ENCODE results near the gene LIN7B.

Gene LIN7B

DNA sequence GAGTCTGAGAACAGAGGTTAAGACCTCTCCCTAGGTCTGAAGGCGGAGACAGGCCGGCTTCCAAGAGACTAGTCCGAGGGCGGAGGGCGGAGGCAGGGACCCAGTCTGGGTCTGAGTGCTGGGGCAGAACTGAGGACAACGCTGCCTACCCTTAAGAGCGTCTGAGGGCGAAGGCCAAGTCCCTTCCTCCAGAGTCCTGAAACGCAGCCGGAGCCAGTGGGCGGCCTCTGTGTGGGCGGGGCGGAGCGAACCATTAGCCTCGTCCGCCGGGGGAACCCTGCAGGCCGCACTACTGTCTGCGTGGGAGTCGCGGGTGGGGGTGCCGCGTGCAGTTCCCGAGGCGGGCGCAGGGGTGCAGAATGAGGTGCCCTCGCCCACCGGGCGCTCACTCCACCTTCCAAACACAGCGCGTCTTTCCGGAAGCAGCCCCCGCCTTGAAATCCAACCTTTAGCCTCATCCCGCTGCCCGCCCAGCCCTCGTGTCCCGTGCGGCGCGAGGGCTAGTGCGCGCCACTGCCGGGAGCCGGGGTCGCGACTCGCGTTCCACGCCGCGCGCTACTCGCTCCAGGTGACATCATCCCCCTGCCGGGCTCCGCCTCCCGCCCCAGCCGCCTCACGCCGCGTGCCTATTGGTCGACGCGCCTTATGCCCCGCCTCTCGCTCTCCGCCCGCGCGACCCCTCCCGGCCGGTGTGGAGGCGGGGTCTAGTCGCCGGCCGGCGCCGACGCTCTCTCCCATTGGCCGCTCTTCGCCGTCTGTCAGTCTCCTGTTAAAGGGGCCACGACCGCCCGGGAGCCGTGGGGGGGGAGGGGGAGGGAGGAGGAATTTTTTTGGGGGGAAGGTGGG, 4.6 kb downstream of the LIN7B start, which contains the start of gene C19orf73 (continued):
- TF ChIP-seq, protein P1, sequence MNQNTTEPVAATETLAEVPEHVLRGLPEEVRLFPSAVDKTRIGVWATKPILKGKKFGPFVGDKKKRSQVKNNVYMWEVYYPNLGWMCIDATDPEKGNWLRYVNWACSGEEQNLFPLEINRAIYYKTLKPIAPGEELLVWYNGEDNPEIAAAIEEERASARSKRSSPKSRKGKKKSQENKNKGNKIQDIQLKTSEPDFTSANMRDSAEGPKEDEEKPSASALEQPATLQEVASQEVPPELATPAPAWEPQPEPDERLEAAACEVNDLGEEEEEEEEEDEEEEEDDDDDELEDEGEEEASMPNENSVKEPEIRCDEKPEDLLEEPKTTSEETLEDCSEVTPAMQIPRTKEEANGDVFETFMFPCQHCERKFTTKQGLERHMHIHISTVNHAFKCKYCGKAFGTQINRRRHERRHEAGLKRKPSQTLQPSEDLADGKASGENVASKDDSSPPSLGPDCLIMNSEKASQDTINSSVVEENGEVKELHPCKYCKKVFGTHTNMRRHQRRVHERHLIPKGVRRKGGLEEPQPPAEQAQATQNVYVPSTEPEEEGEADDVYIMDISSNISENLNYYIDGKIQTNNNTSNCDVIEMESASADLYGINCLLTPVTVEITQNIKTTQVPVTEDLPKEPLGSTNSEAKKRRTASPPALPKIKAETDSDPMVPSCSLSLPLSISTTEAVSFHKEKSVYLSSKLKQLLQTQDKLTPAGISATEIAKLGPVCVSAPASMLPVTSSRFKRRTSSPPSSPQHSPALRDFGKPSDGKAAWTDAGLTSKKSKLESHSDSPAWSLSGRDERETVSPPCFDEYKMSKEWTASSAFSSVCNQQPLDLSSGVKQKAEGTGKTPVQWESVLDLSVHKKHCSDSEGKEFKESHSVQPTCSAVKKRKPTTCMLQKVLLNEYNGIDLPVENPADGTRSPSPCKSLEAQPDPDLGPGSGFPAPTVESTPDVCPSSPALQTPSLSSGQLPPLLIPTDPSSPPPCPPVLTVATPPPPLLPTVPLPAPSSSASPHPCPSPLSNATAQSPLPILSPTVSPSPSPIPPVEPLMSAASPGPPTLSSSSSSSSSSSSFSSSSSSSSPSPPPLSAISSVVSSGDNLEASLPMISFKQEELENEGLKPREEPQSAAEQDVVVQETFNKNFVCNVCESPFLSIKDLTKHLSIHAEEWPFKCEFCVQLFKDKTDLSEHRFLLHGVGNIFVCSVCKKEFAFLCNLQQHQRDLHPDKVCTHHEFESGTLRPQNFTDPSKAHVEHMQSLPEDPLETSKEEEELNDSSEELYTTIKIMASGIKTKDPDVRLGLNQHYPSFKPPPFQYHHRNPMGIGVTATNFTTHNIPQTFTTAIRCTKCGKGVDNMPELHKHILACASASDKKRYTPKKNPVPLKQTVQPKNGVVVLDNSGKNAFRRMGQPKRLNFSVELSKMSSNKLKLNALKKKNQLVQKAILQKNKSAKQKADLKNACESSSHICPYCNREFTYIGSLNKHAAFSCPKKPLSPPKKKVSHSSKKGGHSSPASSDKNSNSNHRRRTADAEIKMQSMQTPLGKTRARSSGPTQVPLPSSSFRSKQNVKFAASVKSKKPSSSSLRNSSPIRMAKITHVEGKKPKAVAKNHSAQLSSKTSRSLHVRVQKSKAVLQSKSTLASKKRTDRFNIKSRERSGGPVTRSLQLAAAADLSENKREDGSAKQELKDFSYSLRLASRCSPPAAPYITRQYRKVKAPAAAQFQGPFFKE (tag by site-specific recombination; IDR thresholded peaks at IDR 0.05; ENCODE audit: borderline replicate concordance): no peak
- TF ChIP-seq ZNF621 (tag by site-specific recombination; IDR thresholded peaks at IDR 0.05) (no peak), KLF1 (tag by site-specific recombination; IDR thresholded peaks at IDR 0.05) (peak; percentile 81), ZFP41 (tag by site-specific recombination; IDR thresholded peaks at IDR 0.05; ENCODE audit: borderline replicate concordance) (no peak), ZNF660 (tag by site-specific recombination; IDR thresholded peaks at IDR 0.05) (peak; percentile 78), ZNF747 (tag by site-specific recombination; IDR thresholded peaks at IDR 0.05) (no peak; the same call in 1 of the 2 replicates), ZSCAN30 (tag by site-specific recombination; IDR thresholded peaks at IDR 0.05) (peak; percentile 67), ZNF174 (tag by site-specific recombination; IDR thresholded peaks at IDR 0.05) (no peak), ZNF768 (tag by site-specific recombination; IDR thresholded peaks at IDR 0.05) (no peak), ZNF837 (tag by site-specific recombination; IDR thresholded peaks at IDR 0.05) (peak; percentile 49; the same call in 1 of the 2 replicates), ZNF501 (tag by site-specific recombination; IDR thresholded peaks at IDR 0.05) (peak; percentile 92), ZNF221 (tag by site-specific recombination; IDR thresholded peaks at IDR 0.05; ENCODE audit: borderline replicate concordance) (no peak), ZNF169 (tag by site-specific recombination; IDR thresholded peaks at IDR 0.05) (peak; percentile 89; the same call in 1 of the 2 replicates), ZFP37 (tag by site-specific recombination; IDR thresholded peaks at IDR 0.05) (peak; percentile 78; the same call in 1 of the 2 replicates)
- TF ChIP-seq, protein P2, sequence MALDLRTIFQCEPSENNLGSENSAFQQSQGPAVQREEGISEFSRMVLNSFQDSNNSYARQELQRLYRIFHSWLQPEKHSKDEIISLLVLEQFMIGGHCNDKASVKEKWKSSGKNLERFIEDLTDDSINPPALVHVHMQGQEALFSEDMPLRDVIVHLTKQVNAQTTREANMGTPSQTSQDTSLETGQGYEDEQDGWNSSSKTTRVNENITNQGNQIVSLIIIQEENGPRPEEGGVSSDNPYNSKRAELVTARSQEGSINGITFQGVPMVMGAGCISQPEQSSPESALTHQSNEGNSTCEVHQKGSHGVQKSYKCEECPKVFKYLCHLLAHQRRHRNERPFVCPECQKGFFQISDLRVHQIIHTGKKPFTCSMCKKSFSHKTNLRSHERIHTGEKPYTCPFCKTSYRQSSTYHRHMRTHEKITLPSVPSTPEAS (tag by site-specific recombination; IDR thresholded peaks at IDR 0.05): peak; percentile 46; the same call in 1 of the 2 replicates
- TF ChIP-seq, protein P3, sequence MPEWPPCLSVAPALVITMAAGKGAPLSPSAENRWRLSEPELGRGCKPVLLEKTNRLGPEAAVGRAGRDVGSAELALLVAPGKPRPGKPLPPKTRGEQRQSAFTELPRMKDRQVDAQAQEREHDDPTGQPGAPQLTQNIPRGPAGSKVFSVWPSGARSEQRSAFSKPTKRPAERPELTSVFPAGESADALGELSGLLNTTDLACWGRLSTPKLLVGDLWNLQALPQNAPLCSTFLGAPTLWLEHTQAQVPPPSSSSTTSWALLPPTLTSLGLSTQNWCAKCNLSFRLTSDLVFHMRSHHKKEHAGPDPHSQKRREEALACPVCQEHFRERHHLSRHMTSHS (tag by site-specific recombination; IDR thresholded peaks at IDR 0.05): no peak
- TF ChIP-seq, protein P4, sequence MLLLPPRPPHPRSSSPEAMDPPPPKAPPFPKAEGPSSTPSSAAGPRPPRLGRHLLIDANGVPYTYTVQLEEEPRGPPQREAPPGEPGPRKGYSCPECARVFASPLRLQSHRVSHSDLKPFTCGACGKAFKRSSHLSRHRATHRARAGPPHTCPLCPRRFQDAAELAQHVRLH (tag by site-specific recombination; IDR thresholded peaks at IDR 0.05): peak; percentile 85
- TF ChIP-seq, protein P5, sequence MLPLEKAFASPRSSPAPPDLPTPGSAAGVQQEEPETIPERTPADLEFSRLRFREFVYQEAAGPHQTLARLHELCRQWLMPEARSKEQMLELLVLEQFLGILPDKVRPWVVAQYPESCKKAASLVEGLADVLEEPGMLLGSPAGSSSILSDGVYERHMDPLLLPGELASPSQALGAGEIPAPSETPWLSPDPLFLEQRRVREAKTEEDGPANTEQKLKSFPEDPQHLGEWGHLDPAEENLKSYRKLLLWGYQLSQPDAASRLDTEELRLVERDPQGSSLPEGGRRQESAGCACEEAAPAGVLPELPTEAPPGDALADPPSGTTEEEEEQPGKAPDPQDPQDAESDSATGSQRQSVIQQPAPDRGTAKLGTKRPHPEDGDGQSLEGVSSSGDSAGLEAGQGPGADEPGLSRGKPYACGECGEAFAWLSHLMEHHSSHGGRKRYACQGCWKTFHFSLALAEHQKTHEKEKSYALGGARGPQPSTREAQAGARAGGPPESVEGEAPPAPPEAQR (tag by site-specific recombination; IDR thresholded peaks at IDR 0.05): 0 out of 2 replicates have a peak, but pooled peaks have one; percentile 55
- TF ChIP-seq, protein P6, sequence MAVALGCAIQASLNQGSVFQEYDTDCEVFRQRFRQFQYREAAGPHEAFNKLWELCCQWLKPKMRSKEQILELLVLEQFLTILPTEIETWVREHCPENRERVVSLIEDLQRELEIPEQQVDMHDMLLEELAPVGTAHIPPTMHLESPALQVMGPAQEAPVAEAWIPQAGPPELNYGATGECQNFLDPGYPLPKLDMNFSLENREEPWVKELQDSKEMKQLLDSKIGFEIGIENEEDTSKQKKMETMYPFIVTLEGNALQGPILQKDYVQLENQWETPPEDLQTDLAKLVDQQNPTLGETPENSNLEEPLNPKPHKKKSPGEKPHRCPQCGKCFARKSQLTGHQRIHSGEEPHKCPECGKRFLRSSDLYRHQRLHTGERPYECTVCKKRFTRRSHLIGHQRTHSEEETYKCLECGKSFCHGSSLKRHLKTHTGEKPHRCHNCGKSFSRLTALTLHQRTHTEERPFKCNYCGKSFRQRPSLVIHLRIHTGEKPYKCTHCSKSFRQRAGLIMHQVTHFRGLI (tag by site-specific recombination; IDR thresholded peaks at IDR 0.05): peak; percentile 67
- TF ChIP-seq, protein P7, sequence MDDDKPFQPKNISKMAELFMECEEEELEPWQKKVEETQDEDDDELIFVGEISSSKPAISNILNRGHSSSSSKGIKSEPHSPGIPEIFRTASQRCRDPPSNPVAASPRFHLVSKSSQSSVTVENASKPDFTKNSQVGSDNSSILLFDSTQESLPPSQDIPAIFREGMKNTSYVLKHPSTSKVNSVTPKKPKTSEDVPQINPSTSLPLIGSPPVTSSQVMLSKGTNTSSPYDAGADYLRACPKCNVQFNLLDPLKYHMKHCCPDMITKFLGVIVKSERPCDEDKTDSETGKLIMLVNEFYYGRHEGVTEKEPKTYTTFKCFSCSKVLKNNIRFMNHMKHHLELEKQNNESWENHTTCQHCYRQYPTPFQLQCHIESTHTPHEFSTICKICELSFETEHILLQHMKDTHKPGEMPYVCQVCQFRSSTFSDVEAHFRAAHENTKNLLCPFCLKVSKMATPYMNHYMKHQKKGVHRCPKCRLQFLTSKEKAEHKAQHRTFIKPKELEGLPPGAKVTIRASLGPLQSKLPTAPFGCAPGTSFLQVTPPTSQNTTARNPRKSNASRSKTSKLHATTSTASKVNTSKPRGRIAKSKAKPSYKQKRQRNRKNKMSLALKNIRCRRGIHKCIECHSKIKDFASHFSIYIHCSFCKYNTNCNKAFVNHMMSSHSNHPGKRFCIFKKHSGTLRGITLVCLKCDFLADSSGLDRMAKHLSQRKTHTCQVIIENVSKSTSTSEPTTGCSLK (tag by site-specific recombination; IDR thresholded peaks at IDR 0.05): no peak
- TF ChIP-seq, protein P8, sequence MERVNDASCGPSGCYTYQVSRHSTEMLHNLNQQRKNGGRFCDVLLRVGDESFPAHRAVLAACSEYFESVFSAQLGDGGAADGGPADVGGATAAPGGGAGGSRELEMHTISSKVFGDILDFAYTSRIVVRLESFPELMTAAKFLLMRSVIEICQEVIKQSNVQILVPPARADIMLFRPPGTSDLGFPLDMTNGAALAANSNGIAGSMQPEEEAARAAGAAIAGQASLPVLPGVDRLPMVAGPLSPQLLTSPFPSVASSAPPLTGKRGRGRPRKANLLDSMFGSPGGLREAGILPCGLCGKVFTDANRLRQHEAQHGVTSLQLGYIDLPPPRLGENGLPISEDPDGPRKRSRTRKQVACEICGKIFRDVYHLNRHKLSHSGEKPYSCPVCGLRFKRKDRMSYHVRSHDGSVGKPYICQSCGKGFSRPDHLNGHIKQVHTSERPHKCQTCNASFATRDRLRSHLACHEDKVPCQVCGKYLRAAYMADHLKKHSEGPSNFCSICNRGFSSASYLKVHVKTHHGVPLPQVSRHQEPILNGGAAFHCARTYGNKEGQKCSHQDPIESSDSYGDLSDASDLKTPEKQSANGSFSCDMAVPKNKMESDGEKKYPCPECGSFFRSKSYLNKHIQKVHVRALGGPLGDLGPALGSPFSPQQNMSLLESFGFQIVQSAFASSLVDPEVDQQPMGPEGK (tag by site-specific recombination; IDR thresholded peaks at IDR 0.05): peak; percentile 93

All from HEK293 (cell line).